Endodermal cell (in vitro differentiated cells): ENCODE measurements around the gene LIPC. TPM values are rescaled to one million over a fixed set of nuclear protein-coding genes. Genes with fewer than 3 reads are reported as not detected.

Experiments
- DNase-seq: peaks from one replicate; pipeline ENCODE4 v3.0.0-alpha.2; 2017
- H3K27ac ChIP-seq: 2 replicates; pipeline ENCODE4 v1.5.1; 2013; ENCODE audit warnings: mild to moderate bottlenecking, low read depth, low read length, moderate library complexity
- H3K27me3 ChIP-seq: 2 replicates; pipeline ENCODE4 v1.6.1; 2013; ENCODE audit warnings: mild to moderate bottlenecking, low read length, moderate library complexity; ENCODE audit not compliant: insufficient read depth, control insufficient read depth, poor library complexity, severe bottlenecking
- H3K36me3 ChIP-seq: 2 replicates; pipeline ENCODE4 v1.7.0; 2013; ENCODE audit warnings: mild to moderate bottlenecking, low read length, moderate library complexity; ENCODE audit not compliant: control insufficient read depth, insufficient read depth
- H3K4me1 ChIP-seq: one replicate; pipeline ENCODE4 v1.7.0; 2013; ENCODE audit warnings: low read length; ENCODE audit not compliant: control insufficient read depth, insufficient read depth
- H3K4me3 ChIP-seq: 2 replicates; pipeline ENCODE4 v1.5.1; 2013; ENCODE audit warnings: mild to moderate bottlenecking, low read length, moderate library complexity
- H3K9ac ChIP-seq: 2 replicates; pipeline ENCODE4 v1.6.1; 2013; ENCODE audit warnings: mild to moderate bottlenecking, low read length, moderate library complexity; ENCODE audit not compliant: poor library complexity, severe bottlenecking; ENCODE audit errors: extremely low read depth
- H3K9me3 ChIP-seq: 2 replicates; pipeline ENCODE4 v1.6.1; 2013; ENCODE audit warnings: mild to moderate bottlenecking, low read length, moderate library complexity; ENCODE audit not compliant: control insufficient read depth
- H3K27ac Mint-ChIP-seq: 2 replicates; pipeline ENCODE4 v1.8.0; 2020; ENCODE audit warnings: mixed read lengths
- H3K27me3 Mint-ChIP-seq: 2 replicates; pipeline ENCODE4 v1.8.0; 2021; ENCODE audit warnings: mild to moderate bottlenecking, mixed read lengths; ENCODE audit not compliant: insufficient read depth
- H3K36me3 Mint-ChIP-seq: 2 replicates; pipeline ENCODE4 v1.8.0; 2020; ENCODE audit warnings: low read depth, mixed read lengths
- H3K4me1 Mint-ChIP-seq: 2 replicates; pipeline ENCODE4 v1.8.0; 2020; ENCODE audit warnings: mixed read lengths
- H3K4me3 Mint-ChIP-seq: 2 replicates; pipeline ENCODE4 v1.8.0; 2020; ENCODE audit warnings: mild to moderate bottlenecking, moderate library complexity, mixed read lengths
- H3K9me3 Mint-ChIP-seq: 2 replicates; pipeline ENCODE4 v1.8.0; 2020; ENCODE audit warnings: mild to moderate bottlenecking, mixed read lengths
- CTCF ChIP-seq: fragments of 200-600 bp; sonication (generic); conservative IDR thresholded peaks from 2 replicates; pipeline ENCODE4 v1.5.0; 2021; ENCODE audit warnings: antibody characterized with exemption, mild to moderate bottlenecking
- WGBS, 2 experiments: methylation state at CpG; one replicate each; pipeline versions ENCODE4 v1.1.5 to v1.1.7; 2013; ENCODE audit warnings: missing lambda C conversion rate in 2 of 2, mixed read lengths in 1 of 2; ENCODE audit not compliant: insufficient coverage in 1 of 2, insufficient read length in 1 of 2; 5-methylcytosine and 5-hydroxymethylcytosine counted together
- total RNA-seq, 2 donors: library from RNA; stranded (reverse); fragmentation: NEBNext Ultra II Directional in 1 of 2; extraction: Animal tissue kit (Norgen Biotek cat#: 25700) in 1 of 2; gene quantifications; 2 replicates in 1 of 2; 3 replicates in 1 of 2; pipeline ENCODE4 v1.2.1, GENCODE V29; 2021

Gene LIPC
- total RNA-seq, 2 donors from 2014 or later, result not detected

- Histone ChIP-seq H3K36me3 (no peaks in the 10 kb centered on the region), H3K27ac (no peak overlapping the region), H3K27me3 (no peaks in the 10 kb centered on the region), H3K9me3 (no peaks in the 10 kb centered on the region), H3K9ac (no peak overlapping the region), H3K4me1 (no peaks in the 10 kb centered on the region), H3K4me3 (no peak overlapping the region)
- WGBS, 2 experiments, result 84% methylated on average over 6 of the region's 6 CpGs
- TF ChIP-seq CTCF, result no peak
- DNase-seq, result no peak
- Mint-ChIP-seq H3K4me1 (peaks cover 3% of the 10 kb centered on the region), H3K4me3 (no peak overlapping the region), H3K9me3 (no peaks in the 10 kb centered on the region), H3K27me3 (peaks cover 2% of the 10 kb centered on the region), H3K36me3 (no peaks in the 10 kb centered on the region), H3K27ac (no peak overlapping the region)
These were observed 40.7 kb upstream of the LIPC start for GRCh38 chr15:58391088-58391487.

- Histone ChIP-seq H3K4me1 (no peaks in the 10 kb centered on the region), H3K36me3 (no peaks in the 10 kb centered on the region), H3K4me3 (no peak overlapping the region), H3K9me3 (no peaks in the 10 kb centered on the region), H3K27ac (no peak overlapping the region), H3K27me3 (no peaks in the 10 kb centered on the region), H3K9ac (no peak overlapping the region)
- Mint-ChIP-seq H3K36me3 (no peaks in the 10 kb centered on the region), H3K9me3 (no peaks in the 10 kb centered on the region), H3K4me3 (no peak overlapping the region), H3K27ac (no peak overlapping the region), H3K27me3 (peaks cover 2% of the 10 kb centered on the region), H3K4me1 (peaks cover 3% of the 10 kb centered on the region)
- TF ChIP-seq CTCF, result no peak
- no peak for DNase-seq
- WGBS, 2 experiments, result 68 to 72% methylated on average over 2 to 3 of the region's 3 CpGs
These were observed 39.6 kb upstream of the LIPC start for GRCh38 chr15:58392141-58392540.

- Mint-ChIP-seq H3K27me3 (peaks cover 2% of the 10 kb centered on the region), H3K9me3 (no peaks in the 10 kb centered on the region), H3K4me3 (no peak overlapping the region), H3K4me1 (peaks cover 3% of the 10 kb centered on the region), H3K27ac (no peak overlapping the region), H3K36me3 (no peaks in the 10 kb centered on the region)
- Histone ChIP-seq H3K4me1 (no peaks in the 10 kb centered on the region), H3K27me3 (no peaks in the 10 kb centered on the region), H3K9me3 (no peaks in the 10 kb centered on the region), H3K9ac (no peak overlapping the region), H3K36me3 (no peaks in the 10 kb centered on the region), H3K4me3 (no peak overlapping the region), H3K27ac (no peak overlapping the region)
- 87 to 91% methylated on average over 5 of the region's 5 CpGs for WGBS, 2 experiments
- TF ChIP-seq CTCF, result no peak
- no peak for DNase-seq
These were observed 39.1 kb upstream of the LIPC start for GRCh38 chr15:58392611-58393161.
